ENCODE data around the gene FN1.

Gene FN1

DNA sequence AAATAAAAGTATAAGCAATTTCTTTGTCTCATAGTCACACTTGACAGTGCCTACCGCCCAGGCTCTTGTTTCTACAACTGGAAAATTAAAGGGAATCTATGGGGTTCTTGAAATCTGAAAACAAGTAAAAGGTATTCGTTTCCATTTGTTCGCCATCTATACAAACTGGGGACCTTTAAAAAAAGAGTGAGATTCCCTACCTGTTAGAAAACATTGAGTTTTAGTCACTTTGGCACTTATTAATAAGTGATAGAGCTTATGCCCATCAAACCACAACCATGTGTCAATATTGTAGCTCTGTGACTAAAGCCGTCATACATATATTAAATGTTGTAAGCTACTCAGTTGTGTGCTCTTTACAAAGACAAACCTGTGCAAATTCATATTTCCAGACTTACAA, 13.2 kb downstream of the FN1 start:
- no peak for TF ChIP-seq CTCF (conservative IDR thresholded peaks at IDR 0.05; ENCODE audit: low read depth, low read length)
- no peak overlapping the region for H3K4me3 ChIP-seq (ENCODE audit: low read length)
- DNase-seq (ENCODE audit: low read depth), result no peak

- no peak overlapping the region for H3K4me3 ChIP-seq (ENCODE audit: low read length)
- DNase-seq (ENCODE audit: low read depth), result peak; percentile 79
- no peak for TF ChIP-seq CTCF (conservative IDR thresholded peaks at IDR 0.05; ENCODE audit: low read depth, low read length)
Observed at GRCh38 chr2:215421859-215422461, 13.9 kb downstream of the FN1 start.

GRCh38 chr2:215420471-215420935, 15.4 kb downstream of the FN1 start:
- DNase-seq (ENCODE audit: low read depth), result no peak
- no peak overlapping the region for H3K4me3 ChIP-seq (ENCODE audit: low read length)
- TF ChIP-seq CTCF (conservative IDR thresholded peaks at IDR 0.05; ENCODE audit: low read depth, low read length), result no peak

- no peak for DNase-seq (ENCODE audit: low read depth)
- no peak overlapping the region for H3K4me3 ChIP-seq (ENCODE audit: low read length)
- no peak for TF ChIP-seq CTCF (conservative IDR thresholded peaks at IDR 0.05; ENCODE audit: low read depth, low read length)
Observed at GRCh38 chr2:215419769-215420470, 15.9 kb downstream of the FN1 start.

DNA sequence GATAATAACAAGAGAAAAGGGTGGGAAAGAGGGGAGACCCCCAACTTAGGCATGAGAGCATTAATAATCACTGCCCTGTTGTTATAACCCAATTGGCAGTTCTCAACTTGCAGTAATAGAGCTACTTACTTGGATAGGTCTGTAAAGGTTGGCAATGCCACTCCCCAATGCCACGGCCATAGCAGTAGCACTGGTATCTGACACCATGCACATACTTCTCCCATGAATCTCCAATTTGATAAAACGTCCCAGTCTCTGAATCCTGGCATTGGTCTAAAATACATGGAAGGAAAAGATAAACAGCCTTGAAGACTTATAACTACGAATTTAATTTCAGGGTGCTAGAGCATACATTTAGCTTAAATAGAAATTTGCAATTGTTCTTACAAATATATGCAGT, 16.8 kb downstream of the FN1 start:
- no peak for TF ChIP-seq CTCF (conservative IDR thresholded peaks at IDR 0.05; ENCODE audit: low read depth, low read length)
- no peak for DNase-seq (ENCODE audit: low read depth)

DNA sequence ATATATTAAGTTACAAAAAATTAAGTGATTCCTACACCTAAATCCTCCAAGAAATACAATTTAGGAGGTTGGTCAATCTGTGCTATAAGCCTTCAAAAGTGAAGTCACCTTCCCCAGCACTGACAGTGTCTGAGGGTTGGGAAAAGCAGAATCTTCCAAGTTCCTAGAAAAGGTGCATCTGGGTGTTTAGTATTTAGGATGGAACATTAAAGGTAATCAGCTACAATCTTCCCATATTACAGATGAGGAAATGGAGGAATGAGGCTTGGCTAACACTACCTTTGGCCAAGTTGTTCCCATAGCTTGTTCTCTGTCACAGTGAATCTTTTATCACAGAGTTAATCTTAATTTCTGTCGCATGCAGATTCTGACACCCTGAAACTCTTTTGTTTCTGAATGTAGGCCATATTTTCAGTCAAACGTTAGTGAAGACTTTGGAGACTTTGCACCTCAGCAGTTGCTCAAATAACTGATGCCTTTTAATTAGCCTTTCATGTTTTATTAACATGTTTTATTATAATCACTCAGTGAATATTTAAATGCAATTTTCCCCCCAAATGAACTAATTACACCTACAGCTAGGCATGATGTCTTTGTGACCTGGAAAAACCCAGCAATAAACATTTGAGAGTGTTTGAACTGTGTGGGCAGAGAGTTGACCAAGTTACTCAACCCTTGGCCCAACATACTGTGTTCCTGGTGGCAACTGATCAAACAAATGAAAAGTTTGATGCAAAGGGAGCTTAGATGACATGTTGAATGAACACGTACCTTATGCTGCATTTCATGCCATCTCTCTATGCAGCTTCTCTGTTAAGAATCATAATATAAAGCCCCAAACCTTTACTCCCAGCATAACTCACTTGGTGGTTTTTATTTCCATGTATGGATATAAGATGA, 17.6 kb downstream of the FN1 start:
- no peak overlapping the region for H3K4me3 ChIP-seq (ENCODE audit: low read length)
- no peak for TF ChIP-seq CTCF (conservative IDR thresholded peaks at IDR 0.05; ENCODE audit: low read depth, low read length)
- no peak for DNase-seq (ENCODE audit: low read depth)

More for the DNA sequence above, 16.8 kb downstream of the FN1 start:
- no peak overlapping the region for H3K4me3 ChIP-seq (ENCODE audit: low read length)
